HG03469 (cell line): ENCODE results near the gene NOP58.
"Not testable (repeated sequence)": the region's sequence is repeated elsewhere in the genome, so short reads cannot be mapped to it uniquely, and the experiment has no call there.

Source experiments
- ATAC-seq: cut with Tn5 transposase; IDR thresholded peaks from one replicate; pipeline ENCODE4 v1.9.1; 2021; ENCODE audit warnings: mild to moderate bottlenecking, moderate library complexity, moderate number of reproducible peaks; ENCODE audit not compliant: unreplicated experiment

The NOP58 gene

GRCh38 chr2:202299712-202300111, 34.1 kb downstream of the NOP58 start:
- peak; percentile 71 for ATAC-seq

GRCh38 chr2:202306034-202306433, 40.5 kb downstream of the NOP58 start:
- ATAC-seq = no peak

- ATAC-seq = no peak
Measured at GRCh38 chr2:202307690-202308089, 42.1 kb downstream of the NOP58 start.

- ATAC-seq = no peak
Measured at GRCh38 chr2:202311823-202312388, 46.3 kb downstream of the NOP58 start.

- ATAC-seq = no peak
Measured at GRCh38 chr2:202314116-202314515, 48.6 kb downstream of the NOP58 start.

GRCh38 chr2:202317080-202317857, 51.7 kb downstream of the NOP58 start:
- no peak for ATAC-seq

GRCh38 chr2:202320362-202320761, 54.8 kb downstream of the NOP58 start:
- ATAC-seq = not testable (repeated sequence)

- ATAC-seq = no peak
Measured at GRCh38 chr2:202322435-202322834, 56.9 kb downstream of the NOP58 start.

- ATAC-seq = no peak
Measured at GRCh38 chr2:202327858-202328257, 62.3 kb downstream of the NOP58 start.

- no peak for ATAC-seq
Measured at GRCh38 chr2:202335791-202336467, 70.4 kb downstream of the NOP58 start.

GRCh38 chr2:202337151-202337550, 71.6 kb downstream of the NOP58 start:
- ATAC-seq = no peak

- ATAC-seq = no peak
Measured at GRCh38 chr2:202337706-202338346, 72.3 kb downstream of the NOP58 start.

- ATAC-seq = no peak
Measured at GRCh38 chr2:202339071-202339870, 73.7 kb downstream of the NOP58 start.

- no peak for ATAC-seq
Measured at GRCh38 chr2:202344178-202344577, 78.6 kb downstream of the NOP58 start.

- no peak for ATAC-seq
Measured at GRCh38 chr2:202346180-202346579, 80.6 kb downstream of the NOP58 start.
